HG03575 (cell line): ENCODE results near the gene LRCH1.

ENCODE experiments used
- ATAC-seq: cut with Tn5 transposase; IDR thresholded peaks from one replicate; pipeline ENCODE4 v1.9.1; 2021; ENCODE audit not compliant: unreplicated experiment, insufficient number of reproducible peaks, low FRiP score; ENCODE audit errors: extremely low read depth

The LRCH1 gene

GRCh38 chr13:46715363-46715762 is 162.4 kb downstream of the LRCH1 start:
- no peak for ATAC-seq

GRCh38 chr13:46716821-46717220 is 163.9 kb downstream of the LRCH1 start:
- ATAC-seq = no peak

GRCh38 chr13:46717275-46717674 is 164.3 kb downstream of the LRCH1 start:
- no peak for ATAC-seq

GRCh38 chr13:46717856-46718255 is 164.9 kb downstream of the LRCH1 start:
- ATAC-seq = no peak

GRCh38 chr13:46720189-46720588 is 167.2 kb downstream of the LRCH1 start:
- ATAC-seq = peak; percentile 77

- no peak for ATAC-seq
These were observed 168.1 kb downstream of the LRCH1 start for GRCh38 chr13:46721054-46721453.

- ATAC-seq = no peak
These were observed 173.4 kb downstream of the LRCH1 start for GRCh38 chr13:46726347-46726746.

- no peak for ATAC-seq
These were observed 175.8 kb downstream of the LRCH1 start for GRCh38 chr13:46728777-46729176.

GRCh38 chr13:46731535-46731934 is 178.6 kb downstream of the LRCH1 start:
- ATAC-seq = no peak

GRCh38 chr13:46735425-46735824 is 182.5 kb downstream of the LRCH1 start:
- no peak for ATAC-seq

- ATAC-seq = no peak
These were observed 183.8 kb downstream of the LRCH1 start for GRCh38 chr13:46736541-46737310.

- ATAC-seq = no peak
These were observed 185.1 kb downstream of the LRCH1 start for GRCh38 chr13:46738055-46738454.

- ATAC-seq = no peak
These were observed 185.8 kb downstream of the LRCH1 start for GRCh38 chr13:46738766-46739165.

GRCh38 chr13:46739447-46740098 is 186.6 kb downstream of the LRCH1 start:
- ATAC-seq = no peak

GRCh38 chr13:46743191-46743590 is 190.2 kb downstream of the LRCH1 start:
- ATAC-seq = no peak

GRCh38 chr13:46745062-46745461 is 192.1 kb downstream of the LRCH1 start:
- no peak for ATAC-seq

GRCh38 chr13:46745706-46746105 is 192.7 kb downstream of the LRCH1 start:
- no peak for ATAC-seq

- no peak for ATAC-seq
These were observed 194.3 kb downstream of the LRCH1 start for GRCh38 chr13:46747031-46747820.

- no peak for ATAC-seq
These were observed 195.3 kb downstream of the LRCH1 start for GRCh38 chr13:46748300-46748699.

- no peak for ATAC-seq
These were observed 197.0 kb downstream of the LRCH1 start for GRCh38 chr13:46749951-46750350.
